Measurements from ENCODE around the gene SCG2. TPM values are rescaled to one million over a fixed set of nuclear protein-coding genes. Genes with fewer than 3 reads are reported as not detected.
A peak's percentile ranks its signal among the peaks of the same experiment; 100 is the strongest.

The SCG2 gene
- total and polyA plus RNA-seq, 5 donors from 2014 or later = not detected

- no peaks in the 10 kb centered on the region for H3K36me3 ChIP-seq (ENCODE audit: control insufficient read depth, insufficient read depth, low read length)
- peaks cover 4% of the 10 kb centered on the region for H3K27me3 ChIP-seq (ENCODE audit: control insufficient read depth, insufficient read depth, low read length)
- no peak for ATAC-seq (ENCODE audit: low read depth in 2 of 2)
These were observed 31.4 kb downstream of the SCG2 start for GRCh38 chr2:223570784-223571183.

GRCh38 chr2:223566396-223566795, 35.8 kb downstream of the SCG2 start:
- DNase-seq (no peak), ATAC-seq (ENCODE audit: low read depth in 2 of 2) (no peak)
- Histone ChIP-seq H3K4me3 (ENCODE audit: low read depth, low read length) (no peak overlapping the region), H3K27me3 (ENCODE audit: control insufficient read depth, insufficient read depth, low read length) (peaks cover 4% of the 10 kb centered on the region), H3K27ac (ENCODE audit: insufficient read depth, low read length, poor library complexity, severe bottlenecking) (no peak overlapping the region), H3K9me3 (ENCODE audit: control insufficient read depth in 2 of 2, low read length in 2 of 2) (no peaks in the 10 kb centered on the region), H3K36me3 (ENCODE audit: control insufficient read depth, insufficient read depth, low read length) (no peaks in the 10 kb centered on the region), H3K4me1 (ENCODE audit: control insufficient read depth, insufficient read depth, low read length, poor library complexity, severe bottlenecking) (no peaks in the 10 kb centered on the region)
- Mint-ChIP-seq H3K4me3 (no peak overlapping the region), H3K4me1 (peaks cover 0 to 5% (median 0%) of the 10 kb centered on the region in 4 donors), H3K27me3 (peaks cover 17% of the 10 kb centered on the region), H3K27ac (no peak overlapping the region), H3K9me3 (peaks cover 0 to 3% (median 0%) of the 10 kb centered on the region in 7 donors), H3K36me3 (no peaks in the 10 kb centered on the region)

More at GRCh38 chr2:223570784-223571183, 31.4 kb downstream of the SCG2 start:
- no peak overlapping the region for H3K4me3 Mint-ChIP-seq
- H3K27me3 Mint-ChIP-seq = peaks cover 8% of the 10 kb centered on the region
- no peak for DNase-seq
- no peaks in the 10 kb centered on the region for H3K36me3 Mint-ChIP-seq
- peaks cover 0 to 3% (median 0%) of the 10 kb centered on the region in 7 donors for H3K9me3 Mint-ChIP-seq
- no peaks in the 10 kb centered on the region for H3K4me1 ChIP-seq (ENCODE audit: control insufficient read depth, insufficient read depth, low read length, poor library complexity, severe bottlenecking)
- no peak overlapping the region for H3K27ac Mint-ChIP-seq
- H3K9me3 ChIP-seq (ENCODE audit: control insufficient read depth in 2 of 2, low read length in 2 of 2) = no peaks in the 10 kb centered on the region
- no peak overlapping the region for H3K4me3 ChIP-seq (ENCODE audit: low read depth, low read length)
- H3K4me1 Mint-ChIP-seq = no peaks in the 10 kb centered on the region
- H3K27ac ChIP-seq (ENCODE audit: insufficient read depth, low read length, poor library complexity, severe bottlenecking) = no peak overlapping the region

GRCh38 chr2:223563462-223563861, 38.7 kb downstream of the SCG2 start:
- H3K4me1 Mint-ChIP-seq = peaks cover 0 to 5% (median 0%) of the 10 kb centered on the region in 4 donors
- H3K9me3 Mint-ChIP-seq = peaks cover 0 to 3% (median 0%) of the 10 kb centered on the region in 7 donors
- DNase-seq = no peak
- H3K9me3 ChIP-seq (ENCODE audit: control insufficient read depth in 2 of 2, low read length in 2 of 2) = no peaks in the 10 kb centered on the region
- no peaks in the 10 kb centered on the region for H3K27me3 ChIP-seq (ENCODE audit: control insufficient read depth, insufficient read depth, low read length)
- H3K4me3 Mint-ChIP-seq = no peak overlapping the region
- no peak overlapping the region for H3K27ac ChIP-seq (ENCODE audit: insufficient read depth, low read length, poor library complexity, severe bottlenecking)
- H3K4me1 ChIP-seq (ENCODE audit: control insufficient read depth, insufficient read depth, low read length, poor library complexity, severe bottlenecking) = no peaks in the 10 kb centered on the region
- H3K36me3 Mint-ChIP-seq = no peaks in the 10 kb centered on the region
- no peak for ATAC-seq (ENCODE audit: low read depth in 2 of 2)
- H3K27me3 Mint-ChIP-seq = peaks cover 17% of the 10 kb centered on the region
- H3K27ac Mint-ChIP-seq = no peak overlapping the region
- no peaks in the 10 kb centered on the region for H3K36me3 ChIP-seq (ENCODE audit: control insufficient read depth, insufficient read depth, low read length)
- H3K4me3 ChIP-seq (ENCODE audit: low read depth, low read length) = no peak overlapping the region

- Mint-ChIP-seq H3K4me3 (no peak overlapping the region), H3K27me3 (peaks cover 9% of the 10 kb centered on the region), H3K27ac (no peak overlapping the region), H3K4me1 (peaks cover 0 to 5% (median 0%) of the 10 kb centered on the region in 4 donors), H3K36me3 (no peaks in the 10 kb centered on the region), H3K9me3 (peaks cover 0 to 3% (median 0%) of the 10 kb centered on the region in 7 donors)
- H3K4me1 ChIP-seq (ENCODE audit: control insufficient read depth, insufficient read depth, low read length, poor library complexity, severe bottlenecking) = no peaks in the 10 kb centered on the region
- H3K36me3 ChIP-seq (ENCODE audit: control insufficient read depth, insufficient read depth, low read length) = no peaks in the 10 kb centered on the region
- H3K27me3 ChIP-seq (ENCODE audit: control insufficient read depth, insufficient read depth, low read length) = no peaks in the 10 kb centered on the region
- no peaks in the 10 kb centered on the region for H3K9me3 ChIP-seq (ENCODE audit: control insufficient read depth in 2 of 2, low read length in 2 of 2)
- ATAC-seq (ENCODE audit: low read depth in 2 of 2) (no peak), DNase-seq (no peak)
- no peak overlapping the region for H3K4me3 ChIP-seq (ENCODE audit: low read depth, low read length)
- no peak overlapping the region for H3K27ac ChIP-seq (ENCODE audit: insufficient read depth, low read length, poor library complexity, severe bottlenecking)
These were observed 40.1 kb downstream of the SCG2 start for GRCh38 chr2:223562078-223562477.

- no peak overlapping the region for H3K4me3 Mint-ChIP-seq
- Histone ChIP-seq H3K36me3 (ENCODE audit: control insufficient read depth, insufficient read depth, low read length) (no peaks in the 10 kb centered on the region), H3K27me3 (ENCODE audit: control insufficient read depth, insufficient read depth, low read length) (no peaks in the 10 kb centered on the region), H3K9me3 (ENCODE audit: control insufficient read depth in 2 of 2, low read length in 2 of 2) (no peaks in the 10 kb centered on the region), H3K4me3 (ENCODE audit: low read depth, low read length) (no peak overlapping the region), H3K4me1 (ENCODE audit: control insufficient read depth, insufficient read depth, low read length, poor library complexity, severe bottlenecking) (no peaks in the 10 kb centered on the region), H3K27ac (ENCODE audit: insufficient read depth, low read length, poor library complexity, severe bottlenecking) (no peak overlapping the region)
- H3K4me1 Mint-ChIP-seq = peaks cover 0 to 5% (median 0%) of the 10 kb centered on the region in 4 donors
- peaks cover 9% of the 10 kb centered on the region for H3K27me3 Mint-ChIP-seq
- peaks cover 0 to 3% (median 0%) of the 10 kb centered on the region in 7 donors for H3K9me3 Mint-ChIP-seq
- no peak overlapping the region for H3K27ac Mint-ChIP-seq
- H3K36me3 Mint-ChIP-seq = no peaks in the 10 kb centered on the region
- ATAC-seq (ENCODE audit: low read depth in 2 of 2) = no peak
- no peak for DNase-seq
These were observed 41.3 kb downstream of the SCG2 start for GRCh38 chr2:223560749-223561435.

GRCh38 chr2:223558970-223559369, 43.2 kb downstream of the SCG2 start:
- Histone ChIP-seq H3K9me3 (ENCODE audit: control insufficient read depth in 2 of 2, low read length in 2 of 2) (no peaks in the 10 kb centered on the region), H3K36me3 (ENCODE audit: control insufficient read depth, insufficient read depth, low read length) (no peaks in the 10 kb centered on the region), H3K27ac (ENCODE audit: insufficient read depth, low read length, poor library complexity, severe bottlenecking) (no peak overlapping the region), H3K4me1 (ENCODE audit: control insufficient read depth, insufficient read depth, low read length, poor library complexity, severe bottlenecking) (no peaks in the 10 kb centered on the region), H3K27me3 (ENCODE audit: control insufficient read depth, insufficient read depth, low read length) (no peaks in the 10 kb centered on the region), H3K4me3 (ENCODE audit: low read depth, low read length) (peak overlapping the region; percentile 16)
- Mint-ChIP-seq H3K9me3 (peaks cover 0 to 3% (median 0%) of the 10 kb centered on the region in 7 donors), H3K36me3 (no peaks in the 10 kb centered on the region), H3K27ac (no peak overlapping the region), H3K4me3 (no peak overlapping the region), H3K27me3 (peaks cover 4% of the 10 kb centered on the region), H3K4me1 (peaks cover 0 to 5% (median 0%) of the 10 kb centered on the region in 4 donors)
- no peak for DNase-seq
- no peak for ATAC-seq (ENCODE audit: low read depth in 2 of 2)

GRCh38 chr2:223554923-223555322, 47.2 kb downstream of the SCG2 start:
- no peaks in the 10 kb centered on the region for H3K36me3 ChIP-seq (ENCODE audit: control insufficient read depth, insufficient read depth, low read length)
- no peak overlapping the region for H3K4me3 ChIP-seq (ENCODE audit: low read depth, low read length)
- H3K27ac Mint-ChIP-seq = no peak overlapping the region
- ATAC-seq (ENCODE audit: low read depth in 2 of 2) (no peak), DNase-seq (no peak)
- H3K9me3 ChIP-seq (ENCODE audit: control insufficient read depth in 2 of 2, low read length in 2 of 2) = no peaks in the 10 kb centered on the region
- no peaks in the 10 kb centered on the region for H3K4me1 Mint-ChIP-seq
- H3K27ac ChIP-seq (ENCODE audit: insufficient read depth, low read length, poor library complexity, severe bottlenecking) = no peak overlapping the region
- H3K27me3 Mint-ChIP-seq = no peaks in the 10 kb centered on the region
- H3K36me3 Mint-ChIP-seq = no peaks in the 10 kb centered on the region
- no peaks in the 10 kb centered on the region for H3K4me1 ChIP-seq (ENCODE audit: control insufficient read depth, insufficient read depth, low read length, poor library complexity, severe bottlenecking)
- H3K27me3 ChIP-seq (ENCODE audit: control insufficient read depth, insufficient read depth, low read length) = no peaks in the 10 kb centered on the region
- no peak overlapping the region for H3K4me3 Mint-ChIP-seq
- H3K9me3 Mint-ChIP-seq = peaks cover 0 to 2% (median 0%) of the 10 kb centered on the region in 7 donors

GRCh38 chr2:223549215-223549614, 52.9 kb downstream of the SCG2 start:
- Mint-ChIP-seq H3K36me3 (no peaks in the 10 kb centered on the region), H3K27me3 (no peaks in the 10 kb centered on the region), H3K4me3 (no peak overlapping the region), H3K9me3 (peaks cover 0 to 3% (median 0%) of the 10 kb centered on the region in 7 donors), H3K27ac (no peak overlapping the region), H3K4me1 (no peaks in the 10 kb centered on the region)
- H3K9me3 ChIP-seq (ENCODE audit: control insufficient read depth in 2 of 2, low read length in 2 of 2) = no peaks in the 10 kb centered on the region
- no peaks in the 10 kb centered on the region for H3K27me3 ChIP-seq (ENCODE audit: control insufficient read depth, insufficient read depth, low read length)
- no peak for ATAC-seq (ENCODE audit: low read depth in 2 of 2)
- no peak for DNase-seq
- H3K4me3 ChIP-seq (ENCODE audit: low read depth, low read length) = no peak overlapping the region
- no peaks in the 10 kb centered on the region for H3K4me1 ChIP-seq (ENCODE audit: control insufficient read depth, insufficient read depth, low read length, poor library complexity, severe bottlenecking)
- H3K27ac ChIP-seq (ENCODE audit: insufficient read depth, low read length, poor library complexity, severe bottlenecking) = no peak overlapping the region
- no peaks in the 10 kb centered on the region for H3K36me3 ChIP-seq (ENCODE audit: control insufficient read depth, insufficient read depth, low read length)
